IPS-20b (cell line): ENCODE results near the gene TELO2.

ENCODE experiments used
- H3K27ac ChIP-seq: one replicate; pipeline ENCODE4 v1.5.1; 2013; ENCODE audit warnings: low read length
- H3K27me3 ChIP-seq: 2 replicates; pipeline ENCODE4 v1.6.1; 2013; ENCODE audit warnings: mild to moderate bottlenecking, low read length, inconsistent platforms; ENCODE audit not compliant: insufficient read depth
- H3K36me3 ChIP-seq: 2 replicates; pipeline ENCODE4 v1.6.1; 2013; ENCODE audit warnings: low read depth, mild to moderate bottlenecking, inconsistent platforms, low read length, moderate library complexity; ENCODE audit not compliant: insufficient read depth
- H3K4me1 ChIP-seq: 2 replicates; pipeline ENCODE4 v1.6.1; 2013; ENCODE audit warnings: mild to moderate bottlenecking, control low read depth, inconsistent platforms, low read length, moderate library complexity; ENCODE audit not compliant: insufficient read depth
- H3K4me3 ChIP-seq: 2 replicates; pipeline ENCODE4 v1.5.1; 2013; ENCODE audit warnings: mild to moderate bottlenecking, low read length, inconsistent platforms
- H3K9ac ChIP-seq: 2 replicates; pipeline ENCODE4 v1.6.1; 2013; ENCODE audit warnings: low read depth, mild to moderate bottlenecking, inconsistent platforms, low read length, moderate library complexity
- H3K9me3 ChIP-seq: 2 replicates; pipeline ENCODE4 v1.6.1; 2013; ENCODE audit warnings: mild to moderate bottlenecking, low read depth, low read length, inconsistent platforms; ENCODE audit not compliant: insufficient read depth

The TELO2 gene

GRCh38 chr16:1520461-1520860 lies 27.3 kb downstream of the TELO2 start:
- Histone ChIP-seq H3K27ac (no peak overlapping the region), H3K4me1 (no peaks in the 10 kb centered on the region), H3K4me3 (no peak overlapping the region), H3K27me3 (no peaks in the 10 kb centered on the region), H3K9me3 (no peaks in the 10 kb centered on the region), H3K36me3 (no peaks in the 10 kb centered on the region), H3K9ac (no peak overlapping the region)

DNA sequence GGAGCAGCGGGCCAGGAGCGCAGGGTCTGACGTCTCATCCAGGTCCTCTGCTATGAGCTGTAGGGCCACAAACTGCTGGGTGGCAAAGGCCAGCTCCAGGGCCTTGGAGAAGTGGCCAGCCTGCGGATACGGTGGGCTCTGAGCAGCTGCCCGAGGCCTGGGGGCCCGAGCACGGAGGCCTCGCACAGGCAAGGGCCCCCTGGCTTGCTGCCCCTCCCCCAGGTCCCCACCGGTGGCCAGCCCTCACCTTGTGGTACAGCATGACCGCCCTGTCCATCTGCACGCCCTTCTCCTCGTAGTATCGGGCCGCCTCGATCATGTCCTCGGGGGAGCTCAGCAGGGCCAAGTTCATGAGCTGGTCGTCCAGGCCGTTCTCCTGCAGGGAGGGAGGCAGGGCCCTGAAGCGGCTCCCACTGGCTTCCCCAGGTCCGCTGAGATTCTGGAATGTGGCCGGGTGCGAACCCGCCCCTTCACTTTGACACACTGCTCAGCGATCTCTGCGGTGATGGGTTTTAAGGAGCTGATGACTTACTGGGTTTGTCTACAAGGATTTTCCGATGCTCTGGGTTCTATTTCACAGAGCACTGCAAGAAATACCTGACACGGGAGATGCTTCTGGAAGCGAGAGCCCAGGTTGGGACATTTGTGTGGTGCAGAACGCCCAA lies 30.6 kb downstream of the TELO2 start:
- no peaks in the 10 kb centered on the region for H3K9me3 ChIP-seq
- H3K4me3 ChIP-seq: no peak overlapping the region
- no peak overlapping the region for H3K9ac ChIP-seq
- no peaks in the 10 kb centered on the region for H3K36me3 ChIP-seq
- H3K27ac ChIP-seq: no peak overlapping the region
- H3K4me1 ChIP-seq: no peaks in the 10 kb centered on the region
- H3K27me3 ChIP-seq: no peaks in the 10 kb centered on the region

- Histone ChIP-seq H3K36me3 (no peaks in the 10 kb centered on the region), H3K9me3 (no peaks in the 10 kb centered on the region), H3K27me3 (no peaks in the 10 kb centered on the region), H3K4me3 (no peak overlapping the region), H3K4me1 (no peaks in the 10 kb centered on the region), H3K27ac (no peak overlapping the region), H3K9ac (no peak overlapping the region)
Observed at GRCh38 chr16:1524366-1524765, 31.2 kb downstream of the TELO2 start.

DNA sequence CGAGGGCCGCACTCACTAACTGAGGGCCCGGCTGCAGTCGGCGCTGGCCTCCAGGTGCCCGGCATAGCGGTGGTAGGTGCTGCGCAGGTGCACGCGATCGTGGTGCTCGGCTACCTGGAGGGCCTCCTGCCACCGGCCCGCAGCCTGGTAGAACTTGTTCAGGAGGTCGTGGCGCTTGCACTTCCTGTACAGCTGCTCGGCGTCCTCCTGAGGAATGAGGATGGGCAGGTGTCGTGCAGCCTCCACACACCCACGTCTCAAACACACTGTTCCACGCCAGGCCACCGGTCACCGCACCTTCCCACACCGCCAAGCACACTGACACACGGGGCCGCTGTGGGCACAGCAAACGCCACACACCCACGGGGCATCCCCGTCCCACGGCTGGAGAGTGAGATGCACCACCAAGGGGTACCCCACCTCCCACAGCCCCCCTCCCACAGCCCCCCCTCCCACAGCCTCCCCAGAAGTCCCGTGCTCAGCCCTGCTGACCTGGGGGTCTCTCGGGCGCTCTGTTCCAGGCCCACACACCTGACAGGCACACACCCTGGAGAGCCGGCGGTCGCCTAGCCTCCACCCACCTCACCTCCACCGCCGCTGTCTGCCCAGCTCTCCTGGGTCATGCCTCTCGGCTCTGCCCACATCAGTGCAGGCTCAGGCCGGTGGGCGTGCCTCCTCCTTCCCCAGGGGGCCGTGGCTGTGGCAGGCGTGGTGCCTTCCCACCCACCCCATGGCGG lies 32.9 kb downstream of the TELO2 start:
- Histone ChIP-seq H3K27ac (no peak overlapping the region), H3K4me3 (no peak overlapping the region), H3K27me3 (no peaks in the 10 kb centered on the region), H3K36me3 (no peaks in the 10 kb centered on the region), H3K4me1 (no peaks in the 10 kb centered on the region), H3K9ac (no peak overlapping the region), H3K9me3 (no peaks in the 10 kb centered on the region)

- Histone ChIP-seq H3K9me3 (no peaks in the 10 kb centered on the region), H3K4me3 (no peak overlapping the region), H3K4me1 (no peaks in the 10 kb centered on the region), H3K9ac (no peak overlapping the region), H3K27ac (no peak overlapping the region), H3K27me3 (no peaks in the 10 kb centered on the region), H3K36me3 (no peaks in the 10 kb centered on the region)
Observed at GRCh38 chr16:1526608-1527555, 33.7 kb downstream of the TELO2 start.

- Histone ChIP-seq H3K4me1 (no peaks in the 10 kb centered on the region), H3K27me3 (no peaks in the 10 kb centered on the region), H3K4me3 (no peak overlapping the region)
Observed at GRCh38 chr16:1527836-1528811, 35.0 kb downstream of the TELO2 start.

DNA sequence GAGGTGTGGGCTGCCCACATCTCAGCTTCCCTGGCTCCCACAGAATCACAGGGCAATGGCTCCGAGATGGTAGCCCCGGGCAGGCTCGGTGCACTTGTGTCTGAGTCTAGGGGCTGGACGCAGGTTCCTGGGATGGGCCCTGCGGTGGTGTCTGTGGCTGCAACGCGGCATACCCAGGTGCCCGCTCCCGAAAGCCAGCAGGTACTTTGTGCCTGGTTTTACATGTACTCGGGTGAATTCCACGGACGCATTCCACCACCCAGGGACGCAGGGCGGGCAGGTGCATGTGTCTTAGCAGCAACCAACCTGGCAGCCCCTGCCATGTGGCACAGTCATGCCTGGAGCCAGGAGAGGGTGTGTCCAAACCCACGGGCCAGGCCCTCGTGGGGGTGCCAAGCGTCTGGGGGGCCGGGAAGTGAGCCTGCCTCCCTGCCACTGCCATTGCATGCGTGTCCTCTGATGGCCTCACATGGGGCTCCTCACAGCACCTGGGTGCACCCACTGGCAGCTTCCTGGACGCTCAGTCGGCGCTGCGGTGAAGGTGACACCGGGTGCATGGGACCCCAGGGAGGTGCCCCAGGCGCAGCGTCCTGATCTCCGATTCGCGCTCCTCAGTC lies 35.9 kb downstream of the TELO2 start:
- H3K27me3 ChIP-seq: no peaks in the 10 kb centered on the region
- no peak overlapping the region for H3K27ac ChIP-seq
- H3K9ac ChIP-seq: no peak overlapping the region
- H3K4me3 ChIP-seq: no peak overlapping the region
- H3K36me3 ChIP-seq: no peaks in the 10 kb centered on the region
- H3K9me3 ChIP-seq: no peaks in the 10 kb centered on the region
- H3K4me1 ChIP-seq: no peaks in the 10 kb centered on the region

More at GRCh38 chr16:1527836-1528811, 35.0 kb downstream of the TELO2 start:
- no peaks in the 10 kb centered on the region for H3K9me3 ChIP-seq
- no peaks in the 10 kb centered on the region for H3K36me3 ChIP-seq
- no peak overlapping the region for H3K27ac ChIP-seq
- H3K9ac ChIP-seq: no peak overlapping the region

DNA sequence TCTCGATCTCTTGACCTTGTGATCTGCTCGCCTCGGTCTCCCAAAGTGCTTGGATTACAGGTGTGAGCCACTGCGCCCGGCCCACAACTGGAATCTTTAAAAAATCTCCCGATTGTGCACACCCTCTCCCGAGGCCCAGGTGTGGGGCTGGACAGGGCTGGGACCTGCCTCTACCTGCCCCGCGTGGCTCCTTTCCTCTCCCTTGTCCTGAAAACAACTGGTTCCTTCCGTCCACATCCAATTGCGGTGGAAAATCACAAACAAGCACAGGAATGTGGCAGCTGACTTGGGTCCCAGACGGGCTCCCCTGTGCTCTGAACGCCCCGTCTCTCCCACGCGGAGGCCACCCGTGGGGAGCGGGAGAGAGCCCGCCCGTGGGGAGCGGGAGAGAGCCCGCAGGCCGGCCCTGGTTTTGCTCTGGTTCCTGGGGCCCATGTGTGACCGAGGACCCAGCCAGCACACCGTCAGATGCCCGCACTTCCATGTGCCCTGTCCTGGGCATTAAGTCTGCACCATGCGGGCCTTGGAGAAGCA lies 37.3 kb downstream of the TELO2 start:
- Histone ChIP-seq H3K36me3 (no peaks in the 10 kb centered on the region), H3K9ac (no peak overlapping the region), H3K9me3 (no peaks in the 10 kb centered on the region), H3K27ac (no peak overlapping the region), H3K27me3 (no peaks in the 10 kb centered on the region), H3K4me3 (no peak overlapping the region), H3K4me1 (no peaks in the 10 kb centered on the region)

- H3K27ac ChIP-seq: no peak overlapping the region
- H3K4me1 ChIP-seq: no peaks in the 10 kb centered on the region
- H3K36me3 ChIP-seq: no peaks in the 10 kb centered on the region
- H3K9ac ChIP-seq: no peak overlapping the region
- H3K4me3 ChIP-seq: no peak overlapping the region
- no peaks in the 10 kb centered on the region for H3K27me3 ChIP-seq
- no peaks in the 10 kb centered on the region for H3K9me3 ChIP-seq
Observed at GRCh38 chr16:1530883-1531637, 37.9 kb downstream of the TELO2 start.

DNA sequence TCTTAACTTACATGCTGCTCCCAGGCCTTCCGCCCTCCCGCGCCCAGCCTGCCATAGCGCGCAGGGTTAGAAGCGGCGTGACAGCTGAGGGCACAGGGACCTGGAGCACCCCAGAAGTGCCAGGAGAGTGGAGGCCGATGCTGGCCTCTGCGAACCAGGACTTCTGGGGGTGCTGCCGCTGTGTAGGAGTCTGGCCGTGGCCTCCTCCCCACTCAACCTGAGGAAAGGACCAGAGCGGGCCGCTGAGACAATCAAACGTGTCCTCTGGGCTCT lies 38.4 kb downstream of the TELO2 start:
- H3K4me1 ChIP-seq: no peaks in the 10 kb centered on the region
- no peaks in the 10 kb centered on the region for H3K9me3 ChIP-seq
- no peak overlapping the region for H3K4me3 ChIP-seq
- no peaks in the 10 kb centered on the region for H3K36me3 ChIP-seq
- H3K27me3 ChIP-seq: no peaks in the 10 kb centered on the region
- H3K27ac ChIP-seq: no peak overlapping the region
- no peak overlapping the region for H3K9ac ChIP-seq
